Effector CD8-positive, alpha-beta T cell (primary cell): ENCODE data around the gene MTCL3.

Source experiments
- DNase-seq: peaks from one replicate; lab custom pipeline; 2025; lab: John Stamatoyannopoulos, UW

MTCL3 gene

DNA sequence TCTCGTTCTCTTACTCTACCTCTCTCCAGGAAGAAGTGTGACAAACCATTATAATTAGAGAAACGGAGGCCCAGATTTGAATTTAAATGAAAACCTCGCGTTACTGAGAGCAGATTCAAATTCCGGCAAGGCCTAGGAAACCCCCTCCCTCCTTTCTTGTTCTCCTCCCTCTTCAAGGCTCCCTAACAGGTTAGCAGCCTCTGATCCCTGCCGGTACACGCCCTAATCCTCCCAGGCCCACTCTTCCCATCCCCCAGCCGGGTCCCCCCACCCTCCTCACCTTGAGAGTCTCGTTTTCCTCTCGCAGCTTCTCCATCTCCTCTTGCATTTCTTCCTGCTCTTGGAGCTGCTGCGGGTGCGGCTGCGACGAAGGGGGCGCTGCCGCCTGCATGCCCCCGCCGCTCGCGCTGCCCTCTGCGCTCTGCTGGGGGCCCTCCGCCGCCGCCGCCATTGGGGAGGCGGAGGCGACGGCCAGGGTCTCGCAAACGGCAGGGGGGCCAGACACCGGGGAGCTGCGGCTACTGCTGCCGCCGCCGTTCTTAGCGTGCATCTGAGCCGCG is 3.8 kb downstream of the MTCL3 start:
- DNase-seq, result no peak

DNA sequence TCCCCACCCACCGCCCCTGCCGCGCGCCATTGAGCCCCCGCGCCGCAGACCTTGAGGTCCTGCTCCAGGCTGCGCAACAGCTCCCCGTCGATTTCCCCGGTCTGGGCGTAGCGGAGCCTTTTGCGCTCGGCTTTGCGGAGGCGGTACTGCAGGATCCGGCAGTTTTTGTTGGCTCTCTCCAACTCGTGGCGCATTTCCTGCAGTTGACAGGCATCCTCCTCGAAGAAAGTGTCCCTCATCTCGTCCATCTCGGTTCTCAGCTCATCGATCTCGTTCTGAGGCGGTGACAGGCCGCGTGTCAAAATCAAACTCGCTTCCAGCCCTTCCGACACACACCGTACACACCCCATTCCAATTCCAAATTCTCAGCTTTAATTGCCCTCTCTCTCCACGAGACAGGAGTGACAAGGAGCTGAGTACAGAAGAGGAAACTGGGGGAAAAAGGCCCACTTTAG is 4.3 kb downstream of the MTCL3 start:
- DNase-seq, result no peak

DNA sequence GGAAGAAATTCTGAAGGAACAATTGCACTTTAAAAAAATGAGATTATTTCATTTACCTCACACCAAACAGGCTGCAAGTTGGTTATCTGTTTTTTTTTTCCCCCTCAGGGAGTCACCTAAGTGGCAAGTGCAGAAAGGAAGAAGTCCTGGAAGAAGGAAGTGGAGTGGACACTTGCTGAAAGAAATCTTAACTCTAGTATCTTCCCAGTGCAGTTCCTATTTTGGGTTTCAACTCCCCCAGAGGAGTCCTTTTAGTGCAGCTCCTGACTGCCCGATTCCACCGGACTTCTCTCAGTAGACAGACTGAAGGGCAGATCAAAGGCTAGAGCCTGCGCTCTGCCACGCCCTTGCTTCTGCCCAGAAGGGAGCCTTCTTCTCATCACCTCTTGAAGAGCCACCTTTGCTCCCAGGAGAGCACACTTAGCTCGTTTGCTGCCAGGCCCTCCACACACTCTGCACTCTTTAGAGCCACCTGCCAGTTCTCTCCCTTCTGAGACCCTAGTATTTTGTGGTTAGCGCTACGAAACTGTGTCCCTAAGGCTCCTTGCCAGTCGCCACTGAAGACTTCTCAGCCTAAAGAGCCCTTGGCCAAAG is 4.9 kb downstream of the MTCL3 start:
- no peak for DNase-seq

DNA sequence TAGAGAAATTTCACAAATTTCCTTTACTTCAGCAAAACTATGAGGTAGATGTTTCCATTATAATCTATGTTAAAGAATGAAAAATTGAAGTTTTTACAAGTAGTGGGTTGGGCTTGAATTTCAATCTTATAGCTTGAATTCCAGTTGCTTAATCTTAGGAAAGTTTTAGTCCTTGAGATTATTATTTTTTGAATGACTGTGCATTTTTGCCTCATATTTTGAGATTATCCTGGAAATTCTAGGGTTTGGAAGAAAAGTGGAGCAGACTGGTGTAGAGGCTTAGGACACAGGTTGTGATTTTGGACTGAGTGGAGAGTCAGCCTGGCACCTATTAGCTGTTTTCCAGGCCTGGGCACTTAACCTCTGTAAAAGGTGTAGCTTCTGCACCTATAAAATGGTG is 5.7 kb downstream of the MTCL3 start:
- DNase-seq, result no peak

DNA sequence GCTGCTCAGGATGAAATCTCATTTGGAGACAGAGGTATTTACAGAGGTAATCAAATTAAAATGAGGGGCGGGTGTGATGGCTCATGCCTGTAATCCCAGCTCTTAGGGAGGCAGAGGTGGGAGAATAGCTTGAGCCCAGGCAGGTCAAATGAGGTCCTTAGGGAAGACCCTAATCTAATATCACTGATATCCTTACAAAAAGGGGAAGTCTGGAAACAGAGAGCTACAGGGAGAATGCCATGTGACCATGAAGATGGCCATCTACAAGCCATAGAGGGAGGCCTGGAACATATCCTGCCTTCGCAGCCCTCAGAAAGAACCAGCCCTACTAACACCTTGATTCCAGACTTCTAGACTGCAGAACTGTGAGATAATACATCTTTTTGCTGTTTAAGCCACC is 8.3 kb downstream of the MTCL3 start:
- no peak for DNase-seq

DNA sequence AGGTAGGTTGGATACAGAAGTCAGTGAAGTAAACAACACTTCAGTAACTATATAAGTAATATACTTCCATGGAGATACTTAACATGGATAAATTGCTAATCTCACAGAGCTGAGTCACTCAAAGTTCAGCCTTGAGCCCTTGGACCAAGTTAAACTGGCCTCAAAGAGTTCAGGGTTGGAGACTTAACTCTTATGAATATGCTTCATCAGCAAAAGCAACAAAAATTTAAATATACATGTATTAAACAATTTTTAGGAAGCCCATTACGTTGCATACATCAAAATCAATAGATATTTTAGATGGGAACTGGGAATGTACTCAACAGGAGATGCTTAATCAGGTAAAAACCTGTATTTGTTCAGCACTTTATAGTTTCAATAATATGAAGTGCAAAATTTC is 12.2 kb downstream of the MTCL3 start:
- no peak for DNase-seq

DNA sequence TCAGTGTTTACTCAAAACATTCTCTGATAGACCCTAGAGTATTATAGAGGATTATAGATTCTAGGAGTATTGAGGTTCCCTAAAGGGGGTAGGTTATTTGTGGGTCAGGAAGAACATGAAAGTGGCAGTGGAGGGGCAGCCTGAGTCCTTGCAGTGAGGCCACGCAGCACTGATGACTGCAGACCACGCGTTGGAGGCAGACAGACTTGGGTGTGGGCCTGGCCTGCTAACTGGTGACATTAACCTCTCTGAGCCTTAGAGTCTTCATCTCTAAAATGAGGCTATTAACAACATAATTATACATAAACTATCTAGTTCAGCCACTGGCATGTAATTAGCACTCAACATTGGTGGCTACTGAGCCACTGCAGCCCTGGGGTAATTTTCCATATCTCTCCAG is 16.1 kb downstream of the MTCL3 start:
- DNase-seq, result no peak

DNA sequence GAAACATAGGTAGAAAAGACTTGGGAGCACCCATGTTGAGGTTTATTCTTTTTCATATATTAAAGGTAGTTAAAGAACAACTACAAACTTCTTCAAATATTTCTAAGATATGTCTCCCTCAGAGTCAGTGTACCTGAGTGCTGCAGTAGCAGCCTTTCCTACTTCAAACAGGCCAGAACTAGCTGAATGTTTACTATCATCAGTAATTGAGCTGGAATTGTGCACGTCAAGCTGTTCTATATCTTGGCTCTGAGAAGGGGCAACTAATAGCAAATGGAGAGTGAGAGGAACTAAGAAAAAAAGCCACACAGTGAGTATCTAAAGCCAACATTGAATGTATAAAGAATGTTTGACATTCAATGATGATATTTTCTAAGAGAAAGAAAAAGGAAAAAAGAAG is 21.7 kb downstream of the MTCL3 start:
- DNase-seq, result no peak

DNA sequence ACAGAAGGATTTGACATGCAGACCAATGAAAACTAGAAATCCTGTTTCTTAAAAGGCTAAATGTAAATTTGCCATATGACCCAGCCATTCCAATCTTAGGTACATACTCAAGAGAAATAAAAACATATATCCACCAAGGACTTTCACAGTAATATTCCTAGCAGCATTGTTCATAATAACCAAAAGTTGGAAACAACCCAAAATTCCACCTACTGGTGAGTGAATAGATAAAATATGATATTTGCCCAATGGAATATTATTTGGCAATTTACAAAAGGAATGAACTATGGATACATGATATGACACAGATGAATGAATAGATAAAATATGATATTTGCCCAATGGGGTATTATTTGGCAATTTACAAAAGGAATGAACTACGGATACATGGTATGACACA is 22.7 kb downstream of the MTCL3 start:
- DNase-seq, result no peak

DNA sequence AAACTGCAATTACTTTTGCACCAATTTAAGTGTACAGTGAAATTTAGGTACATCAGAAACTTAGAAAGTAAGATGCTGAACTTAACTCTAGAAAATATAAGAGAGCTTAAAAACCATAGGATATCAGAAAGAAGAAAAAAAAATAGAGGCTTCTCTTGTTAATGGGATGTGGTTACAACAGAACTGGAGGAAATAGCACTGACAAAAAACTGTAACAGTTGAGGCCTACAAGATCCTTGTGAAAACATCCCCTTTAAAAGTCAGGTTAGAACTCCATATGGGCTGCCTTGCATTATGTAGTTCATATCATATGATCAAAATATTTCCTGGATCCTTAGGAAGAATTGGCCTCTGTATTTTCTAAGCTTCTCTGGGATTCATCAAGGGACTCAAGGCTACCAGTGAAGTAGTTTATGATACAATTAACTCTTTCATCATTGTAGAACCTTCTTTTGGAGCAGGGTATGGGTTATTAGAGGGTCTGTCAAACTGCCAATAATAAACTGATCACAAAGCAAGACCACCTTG is 24.8 kb downstream of the MTCL3 start:
- no peak for DNase-seq

DNA sequence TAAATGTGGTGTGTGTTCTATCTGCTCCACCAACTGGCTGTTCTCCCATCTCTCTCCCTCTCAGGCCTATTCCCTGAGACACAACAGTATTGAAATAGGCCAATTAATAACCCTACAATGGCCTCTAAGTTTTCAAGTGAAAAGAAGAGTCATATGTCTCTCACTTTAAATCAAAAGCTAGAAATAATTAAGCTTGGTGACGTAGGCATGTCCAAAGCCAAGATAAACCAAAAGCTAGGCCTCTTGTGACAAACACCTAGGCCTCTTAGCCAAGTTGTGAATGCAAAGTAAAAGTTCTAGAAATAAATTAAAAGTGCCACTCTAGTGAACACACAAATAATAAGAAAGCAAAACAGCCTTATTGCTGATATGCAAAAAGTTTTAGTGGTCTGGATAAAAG is 29.9 kb downstream of the MTCL3 start:
- no peak for DNase-seq

DNA sequence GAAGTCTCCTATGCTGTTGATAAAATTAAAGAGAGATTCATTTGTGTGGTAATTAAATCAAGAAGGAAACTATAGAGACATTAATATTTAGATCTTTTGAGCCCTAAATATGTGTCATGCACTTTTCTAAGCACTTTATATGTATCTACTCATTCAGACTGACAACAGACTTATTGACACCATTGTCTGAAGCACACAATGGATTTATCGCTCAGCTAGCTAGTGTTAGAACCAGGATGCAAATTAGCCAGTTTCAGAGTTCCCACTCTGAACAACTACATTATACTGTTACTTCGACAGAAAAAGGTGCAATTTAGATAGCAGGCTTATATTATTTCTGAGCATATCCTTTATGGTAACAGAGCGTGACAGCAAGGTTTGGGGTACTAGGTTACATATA is 32.2 kb downstream of the MTCL3 start:
- no peak for DNase-seq

DNA sequence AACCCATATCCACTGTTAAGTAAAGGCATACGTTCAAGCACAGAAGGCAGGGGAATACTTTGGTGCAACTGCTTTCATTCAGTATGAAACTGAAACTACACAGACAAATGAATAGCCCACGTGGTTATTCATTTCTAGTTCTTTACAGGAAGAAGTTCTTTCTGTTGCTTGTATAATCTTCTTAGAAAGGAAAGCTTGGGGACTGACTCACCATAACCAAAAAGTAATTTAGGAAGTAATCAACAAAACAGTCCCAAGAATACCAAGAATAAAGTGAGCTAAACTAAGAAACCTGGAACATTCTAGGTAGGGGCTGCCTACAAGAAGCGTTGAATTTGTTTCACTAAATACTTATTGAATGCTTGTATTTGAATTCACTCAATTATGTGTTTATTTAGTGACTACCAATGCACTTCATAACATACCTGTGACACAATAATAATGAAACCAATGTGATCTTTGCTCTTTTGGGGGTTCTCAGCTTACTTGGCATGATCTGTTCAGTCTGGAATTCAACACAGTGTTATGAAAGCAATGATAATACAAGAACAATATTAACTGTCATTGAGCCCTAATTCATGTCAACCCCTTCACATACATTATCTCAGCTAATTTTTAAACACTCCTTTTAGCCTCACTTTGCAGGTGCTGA is 34.8 kb downstream of the MTCL3 start:
- DNase-seq, result no peak

DNA sequence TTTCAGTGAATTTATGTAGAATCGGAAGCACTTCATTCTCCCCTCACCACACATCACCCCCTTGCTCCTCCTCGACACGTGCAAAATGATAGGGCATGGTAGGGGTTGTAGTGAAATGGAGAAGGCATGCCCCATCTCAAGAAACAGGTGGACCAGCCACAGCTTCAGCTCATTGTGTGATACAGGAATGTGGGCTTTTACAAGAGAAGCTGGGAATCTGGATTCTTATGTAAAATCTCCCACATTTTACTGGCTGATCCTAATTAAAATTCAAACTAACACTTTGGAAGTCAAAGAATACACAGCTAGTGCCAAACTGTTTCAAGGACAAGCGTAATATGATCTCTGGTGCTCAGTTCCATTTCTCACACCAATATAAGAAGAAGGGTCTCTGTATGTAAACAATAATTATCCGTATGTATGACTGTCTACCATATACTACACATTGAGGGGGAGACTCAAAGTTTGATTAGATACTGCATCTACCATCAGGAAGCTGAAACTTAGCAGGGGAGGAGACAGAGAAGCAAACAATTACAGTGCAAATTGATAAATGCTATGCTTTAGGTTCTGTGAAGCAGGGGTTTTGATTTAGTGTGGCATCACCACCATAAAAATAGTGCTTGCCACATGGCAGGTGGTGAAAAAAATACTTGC is 35.6 kb downstream of the MTCL3 start:
- DNase-seq, result no peak

DNA sequence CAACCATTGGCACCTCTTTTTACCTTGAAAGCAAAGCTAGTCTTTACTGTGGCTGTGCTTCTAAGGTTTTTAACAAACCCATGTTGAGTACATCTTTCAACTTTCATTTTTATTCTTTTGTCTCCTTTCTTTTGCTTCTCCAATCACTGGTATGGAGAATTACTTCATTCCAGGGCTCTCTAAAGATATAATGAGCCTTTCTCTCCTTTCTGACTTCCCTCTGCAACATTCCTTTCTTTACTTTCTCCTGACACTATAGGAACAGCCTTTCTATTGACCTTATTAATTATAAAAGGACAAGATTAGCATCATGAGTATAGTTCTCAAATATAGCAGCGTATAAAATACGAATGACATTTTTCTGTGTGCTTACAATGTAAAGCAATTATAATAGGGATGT is 36.8 kb downstream of the MTCL3 start:
- no peak for DNase-seq

DNA sequence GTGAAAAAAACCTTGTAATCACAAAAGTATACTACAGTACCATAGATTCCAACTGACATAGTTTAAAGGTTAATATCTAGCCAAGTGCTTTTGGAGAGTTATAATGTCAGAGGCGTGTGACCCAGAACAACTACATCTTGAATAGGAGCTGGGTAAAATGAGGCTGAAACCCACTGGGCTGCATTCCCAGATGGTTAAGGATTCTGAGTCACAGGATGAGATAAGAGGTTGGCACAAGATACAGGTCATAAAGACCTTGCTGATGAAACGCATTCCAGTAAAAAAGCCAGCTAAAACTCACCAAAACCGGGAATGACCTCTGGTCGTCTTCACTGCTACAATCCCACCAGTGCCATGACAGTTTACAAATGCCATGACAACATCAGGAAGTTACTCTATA is 37.5 kb downstream of the MTCL3 start:
- no peak for DNase-seq

DNA sequence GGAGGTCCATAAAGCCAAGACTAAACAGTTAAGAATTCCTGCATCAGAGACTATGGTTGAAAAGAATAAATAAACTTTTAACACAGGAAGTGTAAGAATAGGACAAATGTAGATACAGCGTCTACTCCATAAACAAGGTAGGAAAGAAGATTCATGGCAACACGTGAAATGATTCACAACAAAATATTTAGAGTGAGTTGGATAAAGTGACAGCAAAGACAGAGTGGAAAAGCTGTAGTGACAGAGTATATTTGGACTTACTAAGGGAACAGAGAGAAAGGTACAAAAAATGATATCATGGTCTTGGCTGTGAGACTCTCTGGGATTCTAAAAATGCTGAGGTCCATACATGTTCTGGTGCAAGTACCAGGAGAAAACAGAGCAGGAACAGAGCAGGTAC is 38.0 kb downstream of the MTCL3 start:
- DNase-seq, result no peak

DNA sequence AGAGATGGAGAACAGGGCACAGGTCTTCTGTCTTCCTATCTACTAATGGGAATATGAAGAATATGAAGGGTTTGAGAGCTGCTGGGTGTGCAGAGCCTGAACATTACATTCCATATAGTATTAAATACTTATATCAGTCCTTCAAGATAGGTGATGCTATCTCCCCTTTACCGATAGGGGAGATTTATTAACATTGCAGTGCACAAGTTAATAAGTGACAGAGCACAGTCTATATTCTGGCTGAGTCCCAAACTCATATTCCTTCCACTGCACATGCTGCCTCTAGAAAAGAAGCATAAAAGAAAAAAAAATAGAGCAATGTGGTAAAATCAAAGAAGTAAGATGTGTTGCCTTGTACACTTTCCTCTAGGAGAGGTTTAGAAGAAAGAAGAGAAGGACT is 41.5 kb downstream of the MTCL3 start:
- DNase-seq, result no peak

DNA sequence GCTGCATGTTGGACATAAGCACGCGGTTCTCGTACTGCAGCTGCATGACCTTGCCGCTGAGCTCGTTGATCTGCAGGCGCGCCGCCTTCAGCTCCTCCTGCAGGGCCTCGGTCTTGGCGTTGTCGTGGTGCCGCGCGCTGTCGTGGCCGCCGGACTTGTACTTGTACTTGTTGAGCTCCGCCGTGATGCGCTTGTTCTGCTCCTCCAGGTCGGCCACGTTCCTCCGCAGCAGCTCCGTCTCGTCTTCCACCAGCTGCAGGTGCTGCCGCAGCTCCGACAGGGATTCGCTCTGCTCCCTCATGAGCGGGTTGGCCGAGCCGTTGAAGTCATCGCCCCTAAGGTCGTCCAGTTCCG is 43.3 kb downstream of the MTCL3 start:
- DNase-seq, result no peak

DNA sequence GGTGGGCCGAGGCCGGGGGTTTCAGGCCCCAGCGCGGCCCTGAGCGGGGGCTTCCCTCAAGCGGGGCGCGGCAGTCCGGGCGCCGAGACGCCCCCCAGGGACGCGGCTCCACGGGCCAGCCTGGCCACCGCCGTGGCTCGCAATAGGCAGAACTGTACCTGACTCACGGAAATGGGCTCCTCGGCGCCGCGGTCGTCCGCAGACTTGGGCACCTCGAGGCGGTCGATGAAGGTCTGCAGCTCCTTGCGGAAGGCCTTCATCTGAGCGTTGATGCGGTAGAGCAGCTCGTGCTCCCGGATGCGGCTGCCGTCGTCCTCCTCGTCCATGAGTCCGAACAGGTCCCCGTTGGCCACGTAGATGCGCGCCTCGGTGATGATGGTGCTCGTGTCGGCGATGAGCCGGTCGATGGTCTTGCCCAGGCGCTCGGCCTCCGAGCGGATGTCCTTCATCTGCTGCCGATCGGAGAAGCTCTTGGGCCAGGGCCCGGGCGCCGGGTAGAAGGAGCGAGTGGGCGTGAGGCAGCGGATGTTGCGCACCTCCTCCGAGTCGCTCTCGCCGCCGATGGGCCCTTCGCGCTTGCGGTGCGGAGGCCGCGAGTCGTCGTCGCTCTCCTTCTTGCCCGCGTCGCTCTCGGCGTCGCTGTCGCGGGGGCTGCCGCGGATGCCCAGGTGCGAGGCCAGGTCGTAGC is 43.9 kb downstream of the MTCL3 start:
- no peak for DNase-seq

DNA sequence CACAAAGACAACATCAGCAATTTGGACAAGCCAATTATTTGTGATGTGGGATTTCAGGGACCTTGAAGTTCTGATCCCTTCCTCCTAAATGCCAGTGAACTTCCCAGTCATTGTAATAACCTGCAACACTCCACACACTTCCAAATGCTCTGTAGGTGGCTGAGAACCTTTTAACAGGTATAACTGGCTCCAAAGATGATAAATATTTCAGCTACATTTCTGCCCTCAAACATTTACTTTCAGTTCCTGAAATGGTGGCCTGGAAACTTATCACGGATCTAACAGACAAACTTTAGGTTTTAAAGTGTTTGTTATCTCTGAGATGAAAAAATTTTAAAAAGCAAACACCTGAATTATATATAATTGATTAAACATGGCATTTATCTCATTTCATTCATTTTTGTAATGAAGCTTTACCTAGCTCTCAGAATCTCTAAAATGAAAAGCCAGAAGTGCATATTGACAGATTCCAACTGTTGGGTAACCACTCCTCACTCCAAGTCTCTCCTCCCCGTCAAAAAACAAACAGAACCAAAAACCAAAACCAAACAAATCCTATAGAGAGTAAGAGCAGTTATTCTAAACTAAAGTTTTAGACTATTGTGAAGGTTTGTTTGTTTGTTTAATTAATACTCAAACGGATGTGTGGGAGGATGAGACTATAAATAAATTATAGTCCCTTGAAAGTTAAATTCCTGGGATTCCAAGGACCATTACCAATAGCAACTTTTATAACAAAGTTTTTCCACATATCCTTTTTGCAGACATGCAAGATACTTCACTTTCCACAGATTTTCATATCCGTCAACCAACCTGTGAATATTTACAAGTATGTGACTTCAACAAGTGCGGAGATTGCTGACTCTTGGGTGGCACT is 47.5 kb downstream of the MTCL3 start:
- no peak for DNase-seq

DNA sequence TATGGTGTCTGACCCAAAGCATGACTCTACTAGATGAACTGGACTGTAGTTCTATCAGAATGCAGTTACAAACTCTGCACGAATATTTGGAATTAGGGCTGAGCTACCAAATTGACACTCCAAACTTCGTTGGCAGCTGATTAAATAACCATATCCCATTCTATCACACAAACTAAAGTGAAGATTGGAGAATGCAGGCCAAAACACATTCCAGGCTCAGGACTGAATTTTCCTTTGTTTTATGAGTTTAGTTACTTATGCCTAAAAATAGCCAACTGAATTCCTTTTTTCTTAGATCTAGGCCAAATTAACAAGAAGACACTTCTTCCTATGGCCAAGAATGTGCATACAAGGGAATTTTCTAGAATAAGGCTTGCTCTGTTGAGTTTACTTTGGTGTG is 50.2 kb downstream of the MTCL3 start:
- DNase-seq, result no peak
